Keratinocyte (primary cell): ENCODE results near the gene KLF2. TPM values are rescaled to one million over a fixed set of nuclear protein-coding genes. Genes with fewer than 3 reads are reported as not detected.
"Not testable (repeated sequence)": the region's sequence is repeated elsewhere in the genome, so short reads cannot be mapped to it uniquely, and the experiment has no call there.

ENCODE experiments used
- DNase-seq: peaks from one replicate; pipeline ENCODE4 v3.0.0-alpha.2; 2011; ENCODE audit warnings: low read depth, missing footprints, low spot score
- FAIRE-seq: peaks from 2 replicates; lab custom pipeline; 2011; peaks lifted over from hg19 to GRCh38; lab: Jason Lieb, UNC
- H2AFZ ChIP-seq: 2 replicates; pipeline ENCODE4 v1.6.0; 2012; ENCODE audit warnings: low read length, control low read depth, inconsistent platforms; ENCODE audit not compliant: control insufficient read depth
- H3K27ac ChIP-seq: 2 replicates; pipeline ENCODE4 v1.5.1; 2011; ENCODE audit warnings: low read length; ENCODE audit not compliant: control insufficient read depth, insufficient read depth
- H3K27me3 ChIP-seq: 3 replicates; pipeline ENCODE4 v1.6.0; 2011; ENCODE audit warnings: low read length; ENCODE audit not compliant: control insufficient read depth, insufficient read depth; ENCODE audit errors: extremely low read depth
- H3K36me3 ChIP-seq, 2 experiments: 2 replicates in 1 of 2; 3 replicates in 1 of 2; pipeline ENCODE4 v1.5.1; 2011; ENCODE audit warnings: low read length in 2 of 2, mild to moderate bottlenecking in 1 of 2; ENCODE audit not compliant: control insufficient read depth in 2 of 2, insufficient read depth in 2 of 2; ENCODE audit errors: extremely low read depth in 1 of 2
- H3K4me1 ChIP-seq: 3 replicates; pipeline ENCODE4 v1.5.1; 2011; ENCODE audit warnings: low read length; ENCODE audit not compliant: control insufficient read depth, insufficient read depth; ENCODE audit errors: extremely low read depth
- H3K4me2 ChIP-seq: 3 replicates; pipeline ENCODE4 v1.6.0; 2011; ENCODE audit warnings: low read depth, low read length; ENCODE audit not compliant: control insufficient read depth, insufficient read depth; ENCODE audit errors: extremely low read depth
- H3K4me3 ChIP-seq, 3 experiments: fragments of 200-600 bp in 1 of 3; sonication (generic) in 1 of 3; 2 replicates in 2 of 3; 3 replicates in 1 of 3; pipeline ENCODE4 v1.5.1; 2011 to 2016; ENCODE audit warnings: low read length in 3 of 3, mild to moderate bottlenecking in 3 of 3, control low read depth in 2 of 3, inconsistent platforms in 1 of 3, low read depth in 1 of 3, mixed read lengths in 1 of 3, mixed run types in 1 of 3, moderate library complexity in 1 of 3; ENCODE audit not compliant: control insufficient read depth in 2 of 3, insufficient read depth in 2 of 3; ENCODE audit errors: extremely low read depth in 1 of 3
- H3K79me2 ChIP-seq: 2 replicates; pipeline ENCODE4 v1.6.0; 2012; ENCODE audit warnings: low read length; ENCODE audit not compliant: control insufficient read depth, insufficient read depth
- H3K9ac ChIP-seq: 3 replicates; pipeline ENCODE4 v1.6.0; 2011; ENCODE audit warnings: low read length; ENCODE audit not compliant: control insufficient read depth, insufficient read depth; ENCODE audit errors: extremely low read depth
- H3K9me1 ChIP-seq: 3 replicates; pipeline ENCODE4 v1.6.0; 2011; ENCODE audit warnings: low read length; ENCODE audit not compliant: control insufficient read depth, insufficient read depth; ENCODE audit errors: extremely low read depth
- H3K9me3 ChIP-seq: 2 replicates; pipeline ENCODE4 v1.5.1; 2012; ENCODE audit warnings: low read depth, low read length; ENCODE audit not compliant: control insufficient read depth
- H4K20me1 ChIP-seq: 3 replicates; pipeline ENCODE4 v1.6.0; 2011; ENCODE audit warnings: low read length; ENCODE audit not compliant: control insufficient read depth, insufficient read depth; ENCODE audit errors: extremely low read depth
- EZH2 ChIP-seq: IDR thresholded peaks from one replicate; pipeline ENCODE4 v1.6.1; 2012; ENCODE audit warnings: inconsistent platforms, mild to moderate bottlenecking, low read length, moderate library complexity
- dilution Hi-C: fragments of 300-500 bp; cut with MboI; formaldehyde crosslinking; loops from one replicate; pipeline ENCODE4 v1.7.0; 2020; ENCODE audit warnings: low sequenced_read_pairs; ENCODE audit not compliant: extremely low pct_ligation_motif_present
- polyA plus RNA-seq, 5 experiments: library from polyadenylated mRNA; depleted of rRNA in 3 of 5; stranded (reverse) in 3 of 5; stranded (forward) in 1 of 5; unstranded in 1 of 5; fragments of >200 nt; gene quantifications; 1 replicate in 1 of 5; 2 replicates in 3 of 5; 3 replicates in 1 of 5; pipeline versions ENCODE4 v1.2.1 to v1.2.3, GENCODE V29; 2011 to 2012; ENCODE audit warnings: missing spikeins in 2 of 5, low read depth in 1 of 5, low replicate concordance in 1 of 5
- TF ChIP-seq, protein P1 (sequence below), 3 experiments: IDR thresholded peaks in 1 of 3; conservative IDR thresholded peaks in 1 of 3; optimal IDR thresholded peaks in 1 of 3; 2 replicates in 2 of 3; 3 replicates in 1 of 3; pipeline versions ENCODE3 to v1.5.1; 2011; ENCODE audit warnings: low read length in 3 of 3, mild to moderate bottlenecking in 3 of 3, moderate library complexity in 2 of 3, control low read depth in 1 of 3, inconsistent platforms in 1 of 3; ENCODE audit not compliant: insufficient read depth in 2 of 3; ENCODE audit errors: extremely low read depth in 1 of 3

The KLF2 gene
- polyA plus RNA-seq, 1 donor (not counting 4 experiments of a cell fraction or from before 2014, with no cell fraction given) = not detected

- no peak for DNase-seq
- dilution Hi-C loops = no loop called here
- Histone ChIP-seq H4K20me1 (no peaks in the 10 kb centered on the region), H3K36me3 (no peaks in the 10 kb centered on the region), H3K4me3 (no peak overlapping the region), H3K9me1 (no peaks in the 10 kb centered on the region), H3K9ac (no peak overlapping the region), H3K9me3 (no peaks in the 10 kb centered on the region), H3K27ac (no peak overlapping the region), H3K79me2 (no peaks in the 10 kb centered on the region), H3K27me3 (no peaks in the 10 kb centered on the region), H3K4me2 (no peak overlapping the region), H3K4me1 (peaks cover 3% of the 10 kb centered on the region), H2AFZ (no peak overlapping the region)
- TF ChIP-seq, protein P1, sequence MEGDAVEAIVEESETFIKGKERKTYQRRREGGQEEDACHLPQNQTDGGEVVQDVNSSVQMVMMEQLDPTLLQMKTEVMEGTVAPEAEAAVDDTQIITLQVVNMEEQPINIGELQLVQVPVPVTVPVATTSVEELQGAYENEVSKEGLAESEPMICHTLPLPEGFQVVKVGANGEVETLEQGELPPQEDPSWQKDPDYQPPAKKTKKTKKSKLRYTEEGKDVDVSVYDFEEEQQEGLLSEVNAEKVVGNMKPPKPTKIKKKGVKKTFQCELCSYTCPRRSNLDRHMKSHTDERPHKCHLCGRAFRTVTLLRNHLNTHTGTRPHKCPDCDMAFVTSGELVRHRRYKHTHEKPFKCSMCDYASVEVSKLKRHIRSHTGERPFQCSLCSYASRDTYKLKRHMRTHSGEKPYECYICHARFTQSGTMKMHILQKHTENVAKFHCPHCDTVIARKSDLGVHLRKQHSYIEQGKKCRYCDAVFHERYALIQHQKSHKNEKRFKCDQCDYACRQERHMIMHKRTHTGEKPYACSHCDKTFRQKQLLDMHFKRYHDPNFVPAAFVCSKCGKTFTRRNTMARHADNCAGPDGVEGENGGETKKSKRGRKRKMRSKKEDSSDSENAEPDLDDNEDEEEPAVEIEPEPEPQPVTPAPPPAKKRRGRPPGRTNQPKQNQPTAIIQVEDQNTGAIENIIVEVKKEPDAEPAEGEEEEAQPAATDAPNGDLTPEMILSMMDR (optimal IDR thresholded peaks at IDR 0.05 in 1 of 3, IDR thresholded peaks at IDR 0.05 in 1 of 3, conservative IDR thresholded peaks at IDR 0.05 in 1 of 3; ENCODE audit: extremely low read depth in 1 of 3, insufficient read depth in 2 of 3, low read length in 3 of 3) = no peak
- no peak for TF ChIP-seq EZH2
- FAIRE-seq = no peak
Observed at GRCh38 chr19:16303755-16304154, 20.9 kb upstream of the KLF2 start.

- H3K79me2 ChIP-seq, H3K27me3 ChIP-seq, DNase-seq, H3K9me3 ChIP-seq, FAIRE-seq, H2AFZ ChIP-seq, H4K20me1 ChIP-seq, H3K9me1 ChIP-seq, H3K4me3 ChIP-seq, H3K27ac ChIP-seq, H3K9ac ChIP-seq, dilution Hi-C loops, H3K4me1 ChIP-seq, H3K4me2 ChIP-seq, H3K36me3 ChIP-seq: not testable (repeated sequence)
Observed at GRCh38 chr19:16304511-16304910, 20.1 kb upstream of the KLF2 start.

- H3K4me2 ChIP-seq, H2AFZ ChIP-seq, H3K9me3 ChIP-seq, H3K79me2 ChIP-seq, H3K9me1 ChIP-seq, H3K9ac ChIP-seq, FAIRE-seq, H3K4me3 ChIP-seq, H3K4me1 ChIP-seq, dilution Hi-C loops, H4K20me1 ChIP-seq, H3K27me3 ChIP-seq, H3K27ac ChIP-seq, DNase-seq, H3K36me3 ChIP-seq: not testable (repeated sequence)
Observed at GRCh38 chr19:16305060-16305459, 19.6 kb upstream of the KLF2 start.
